KOPT-K1 (cell line): ENCODE results near the gene NHSL1.

Source experiments
- H3K27ac ChIP-seq: fragments of 200-600 bp; sonication (generic); 2 replicates; pipeline ENCODE4 v1.5.1; 2016; ENCODE audit warnings: antibody characterized with exemption, mild to moderate bottlenecking, low read depth, low read length; ENCODE audit not compliant: poor library complexity, severe bottlenecking
- H3K36me3 ChIP-seq: fragments of 200-600 bp; sonication (generic); 2 replicates; pipeline ENCODE4 v1.5.1; 2017; ENCODE audit warnings: antibody characterized with exemption, mild to moderate bottlenecking, low read length, moderate library complexity; ENCODE audit not compliant: insufficient read depth
- H3K9me3 ChIP-seq: fragments of 200-600 bp; sonication (generic); 2 replicates; pipeline ENCODE4 v1.5.1; 2017; ENCODE audit warnings: antibody characterized with exemption, low read length, mild to moderate bottlenecking; ENCODE audit not compliant: insufficient read depth, poor library complexity, severe bottlenecking

Gene NHSL1

GRCh38 chr6:138529478-138529877, 30.2 kb upstream of the NHSL1 start:
- H3K36me3 ChIP-seq: no peaks in the 10 kb centered on the region
- H3K9me3 ChIP-seq: no peaks in the 10 kb centered on the region
- no peak overlapping the region for H3K27ac ChIP-seq

- no peak overlapping the region for H3K27ac ChIP-seq
- no peaks in the 10 kb centered on the region for H3K9me3 ChIP-seq
- H3K36me3 ChIP-seq: no peaks in the 10 kb centered on the region
These were observed 29.7 kb upstream of the NHSL1 start for GRCh38 chr6:138528956-138529355.

- no peaks in the 10 kb centered on the region for H3K36me3 ChIP-seq
- H3K27ac ChIP-seq: no peak overlapping the region
- H3K9me3 ChIP-seq: no peaks in the 10 kb centered on the region
These were observed 28.8 kb upstream of the NHSL1 start for GRCh38 chr6:138528137-138528536.

- H3K36me3 ChIP-seq: no peaks in the 10 kb centered on the region
- no peaks in the 10 kb centered on the region for H3K9me3 ChIP-seq
- H3K27ac ChIP-seq: no peak overlapping the region
These were observed 28.3 kb upstream of the NHSL1 start for GRCh38 chr6:138527411-138528088.

- Histone ChIP-seq H3K27ac (no peak overlapping the region), H3K36me3 (no peaks in the 10 kb centered on the region), H3K9me3 (no peaks in the 10 kb centered on the region)
These were observed 27.5 kb upstream of the NHSL1 start for GRCh38 chr6:138526822-138527235.

- H3K9me3 ChIP-seq: no peaks in the 10 kb centered on the region
- no peak overlapping the region for H3K27ac ChIP-seq
- no peaks in the 10 kb centered on the region for H3K36me3 ChIP-seq
These were observed 26.1 kb upstream of the NHSL1 start for GRCh38 chr6:138525355-138525754.

GRCh38 chr6:138524526-138524925, 25.2 kb upstream of the NHSL1 start:
- Histone ChIP-seq H3K27ac (no peak overlapping the region), H3K36me3 (no peaks in the 10 kb centered on the region), H3K9me3 (no peaks in the 10 kb centered on the region)

- Histone ChIP-seq H3K36me3 (no peaks in the 10 kb centered on the region), H3K9me3 (no peaks in the 10 kb centered on the region)
These were observed 24.3 kb upstream of the NHSL1 start for GRCh38 chr6:138523347-138524210.

GRCh38 chr6:138522611-138523010, 23.3 kb upstream of the NHSL1 start:
- H3K9me3 ChIP-seq: peaks cover 4% of the 10 kb centered on the region
- no peaks in the 10 kb centered on the region for H3K36me3 ChIP-seq
- H3K27ac ChIP-seq: no peak overlapping the region

More at GRCh38 chr6:138523347-138524210, 24.3 kb upstream of the NHSL1 start:
- H3K27ac ChIP-seq: no peak overlapping the region

GRCh38 chr6:138521790-138522189, 22.5 kb upstream of the NHSL1 start:
- no peaks in the 10 kb centered on the region for H3K36me3 ChIP-seq
- peaks cover 4% of the 10 kb centered on the region for H3K9me3 ChIP-seq
- no peak overlapping the region for H3K27ac ChIP-seq

GRCh38 chr6:138520463-138520862, 21.2 kb upstream of the NHSL1 start:
- Histone ChIP-seq H3K36me3 (no peaks in the 10 kb centered on the region), H3K27ac (no peak overlapping the region), H3K9me3 (peaks cover 4% of the 10 kb centered on the region)

GRCh38 chr6:138518054-138518453, 18.8 kb upstream of the NHSL1 start:
- H3K36me3 ChIP-seq: no peaks in the 10 kb centered on the region
- H3K9me3 ChIP-seq: peaks cover 4% of the 10 kb centered on the region
- H3K27ac ChIP-seq: no peak overlapping the region

- no peaks in the 10 kb centered on the region for H3K36me3 ChIP-seq
- no peak overlapping the region for H3K27ac ChIP-seq
- peaks cover 4% of the 10 kb centered on the region for H3K9me3 ChIP-seq
These were observed 18.3 kb upstream of the NHSL1 start for GRCh38 chr6:138517635-138518034.

GRCh38 chr6:138515657-138516248, 16.5 kb upstream of the NHSL1 start:
- Histone ChIP-seq H3K27ac (no peak overlapping the region), H3K36me3 (no peaks in the 10 kb centered on the region), H3K9me3 (peaks cover 4% of the 10 kb centered on the region)

- Histone ChIP-seq H3K27ac (no peak overlapping the region), H3K9me3 (peaks cover 4% of the 10 kb centered on the region), H3K36me3 (no peaks in the 10 kb centered on the region)
These were observed 15.7 kb upstream of the NHSL1 start for GRCh38 chr6:138514860-138515540.
